CD1c-positive myeloid dendritic cell (primary cell): ENCODE results near the gene FAM20C.

Source experiments
- DNase-seq: peaks from one replicate; pipeline ENCODE4 v3.0.0-alpha.2; 2016; ENCODE audit errors: extremely low spot score

FAM20C gene

GRCh38 chr7:191981-192649 is at the start of gene FAM20C:
Gene FAM20C, plus strand, starts transcription at chr7:192571. Its CDS starts 629 bp downstream, at chr7:193200.
- peak; percentile 94 for DNase-seq

GRCh38 chr7:143145-143751 is 49.1 kb upstream of the FAM20C start:
- no peak for DNase-seq

GRCh38 chr7:143811-144453 is 48.4 kb upstream of the FAM20C start:
- DNase-seq = peak; percentile 58

DNA sequence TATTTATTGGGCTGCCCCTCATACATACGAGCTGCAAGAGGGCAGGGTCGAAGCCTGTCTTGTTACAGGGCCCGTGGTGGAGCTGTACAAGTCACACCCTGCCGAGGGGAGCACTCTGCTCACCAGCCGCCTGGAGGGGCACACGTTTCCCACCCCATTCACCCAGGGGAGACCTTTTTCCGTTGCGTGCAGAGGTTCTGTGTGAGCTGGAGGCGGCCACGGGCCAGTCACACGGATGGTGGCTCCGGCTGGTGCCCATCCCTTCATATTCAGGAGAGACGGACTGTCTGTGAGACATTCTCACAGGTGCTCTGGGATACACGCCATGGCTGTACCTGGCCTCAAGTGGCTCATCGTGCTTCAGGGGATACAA is 47.9 kb upstream of the FAM20C start:
- DNase-seq = no peak

DNA sequence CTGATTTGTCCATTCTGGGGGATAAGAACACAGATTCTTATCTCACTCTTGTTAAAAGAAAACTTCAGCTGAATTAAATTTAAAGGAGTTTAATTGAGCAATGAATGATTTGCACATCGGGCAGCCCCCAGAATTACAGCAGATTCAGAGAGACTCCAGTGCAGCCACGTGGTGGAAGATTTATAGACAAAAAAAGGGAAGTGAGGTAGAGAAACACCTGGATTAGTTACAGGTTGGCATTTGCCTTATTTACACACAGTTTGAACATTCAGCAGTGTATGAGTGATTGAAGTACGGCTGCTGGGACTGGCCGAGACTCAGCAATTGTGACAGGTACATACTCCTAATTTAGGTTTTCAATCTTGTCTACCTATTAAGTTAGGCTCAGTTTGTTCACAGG is 46.5 kb upstream of the FAM20C start:
- no peak for DNase-seq

DNA sequence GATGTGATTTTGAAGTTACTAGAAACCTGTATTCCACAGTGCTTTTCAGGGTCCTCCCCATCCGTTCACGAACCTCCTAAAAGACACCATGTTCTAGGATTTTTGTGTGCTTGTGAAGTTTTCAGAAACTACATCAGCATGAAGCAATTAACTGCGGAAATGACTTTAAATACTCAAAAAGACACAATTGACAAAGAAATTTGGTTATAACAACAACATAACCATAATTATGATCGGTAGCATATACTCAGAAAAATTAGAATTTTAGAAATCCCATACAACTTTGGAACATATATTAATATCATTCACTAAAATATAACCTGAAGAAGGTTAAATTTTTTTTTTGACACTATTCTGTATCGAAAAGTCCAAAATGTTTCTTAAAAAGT is 43.8 kb upstream of the FAM20C start:
- no peak for DNase-seq

- peak; percentile 99 for DNase-seq
These were observed 43.2 kb upstream of the FAM20C start for GRCh38 chr7:148932-149790.

DNA sequence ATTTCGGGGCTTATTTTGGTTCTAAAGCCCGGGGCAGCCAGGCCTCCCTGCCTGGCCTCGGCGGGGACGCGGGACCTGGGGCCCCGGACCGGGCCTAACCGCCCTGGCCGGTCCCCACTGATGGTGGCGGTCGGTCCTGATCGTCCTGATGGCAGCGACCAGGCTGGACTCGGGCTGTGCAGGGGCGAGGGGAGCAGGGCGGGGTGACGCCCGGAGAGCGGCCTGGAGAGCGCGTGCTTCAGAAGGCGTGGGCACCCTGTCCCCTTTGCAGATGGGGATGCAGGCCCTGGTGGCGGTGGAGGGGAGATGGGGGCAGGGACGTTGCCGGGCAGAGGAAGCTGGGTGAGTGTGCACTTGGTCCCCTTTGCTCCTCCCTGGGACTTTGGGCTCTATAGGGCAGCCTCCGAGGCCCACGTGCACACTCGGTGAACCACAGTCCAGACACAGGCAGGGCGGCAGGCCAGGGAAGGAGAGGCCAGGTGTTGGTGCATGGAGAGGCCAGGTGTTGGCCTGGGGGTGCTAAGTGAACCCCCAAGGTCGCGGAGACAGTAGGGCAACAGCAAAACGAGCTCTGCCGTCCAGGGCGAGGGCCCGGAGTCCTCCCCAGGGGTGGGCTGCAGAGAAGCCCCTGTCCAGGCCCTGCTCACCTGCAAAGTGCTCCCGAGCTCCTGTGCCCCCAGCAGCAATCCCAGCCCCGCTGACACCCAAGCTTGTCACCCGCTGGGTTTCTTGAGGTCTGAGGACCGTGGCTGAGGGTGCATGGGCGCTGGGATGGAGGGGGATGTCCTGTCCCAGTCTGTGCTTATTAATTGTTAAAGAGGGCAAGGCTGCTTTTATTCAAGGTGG is 42.4 kb upstream of the FAM20C start:
- DNase-seq = peak; percentile 81

DNA sequence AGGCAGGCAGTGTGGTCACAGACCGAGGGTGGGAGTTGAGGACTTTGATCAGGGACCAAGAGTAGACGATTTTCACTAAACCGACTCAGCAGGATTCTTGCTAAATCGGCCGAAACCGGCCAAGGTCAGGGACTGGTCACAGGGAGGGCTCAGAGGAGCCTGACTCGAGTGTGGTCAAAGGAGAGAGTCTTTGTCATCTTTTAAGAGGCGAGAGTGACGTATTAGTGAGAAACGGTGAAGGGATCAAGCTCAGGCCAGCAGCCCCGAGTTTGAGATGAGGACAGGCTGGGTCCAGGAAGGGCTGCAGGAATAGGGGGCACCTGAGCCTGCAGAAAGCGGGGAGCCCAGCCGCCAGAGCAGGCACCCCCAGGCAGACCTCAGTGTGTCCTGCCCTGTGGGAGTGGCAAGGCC is 41.6 kb upstream of the FAM20C start:
- DNase-seq = peak; percentile 85

DNA sequence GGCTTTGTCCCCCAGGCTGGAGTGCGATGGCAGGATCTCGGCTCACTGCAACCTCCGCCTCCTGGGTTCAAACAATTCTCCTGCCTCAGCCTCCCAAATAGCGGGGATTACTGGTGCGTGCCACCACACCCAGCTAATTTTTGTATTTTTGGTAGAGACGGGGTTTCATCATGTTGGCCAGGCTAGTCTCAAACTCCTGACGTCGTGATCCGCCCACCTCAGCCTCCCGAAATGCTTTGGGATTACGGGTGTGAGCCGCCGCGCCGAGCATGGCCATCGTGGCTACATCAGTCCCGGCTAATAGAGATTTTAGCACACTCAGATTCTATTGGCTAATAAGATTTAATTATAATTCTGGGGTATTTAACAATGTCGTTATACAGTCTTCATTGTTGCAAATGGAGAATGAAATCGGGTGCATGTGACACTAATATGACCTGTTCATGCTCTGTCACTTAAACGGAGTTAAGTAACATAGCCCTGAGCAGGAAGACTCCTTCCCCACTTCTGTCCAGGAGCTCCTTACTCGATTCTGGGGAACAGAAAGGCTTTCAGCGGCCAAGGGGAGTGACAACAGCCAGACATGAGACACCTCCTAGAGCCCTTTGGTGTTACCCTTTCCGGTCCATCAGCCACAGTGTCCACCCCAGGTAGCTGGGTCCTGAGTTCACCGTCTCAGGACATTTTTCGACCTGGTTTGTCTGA is 40.9 kb upstream of the FAM20C start:
- DNase-seq = peak; percentile 46

DNA sequence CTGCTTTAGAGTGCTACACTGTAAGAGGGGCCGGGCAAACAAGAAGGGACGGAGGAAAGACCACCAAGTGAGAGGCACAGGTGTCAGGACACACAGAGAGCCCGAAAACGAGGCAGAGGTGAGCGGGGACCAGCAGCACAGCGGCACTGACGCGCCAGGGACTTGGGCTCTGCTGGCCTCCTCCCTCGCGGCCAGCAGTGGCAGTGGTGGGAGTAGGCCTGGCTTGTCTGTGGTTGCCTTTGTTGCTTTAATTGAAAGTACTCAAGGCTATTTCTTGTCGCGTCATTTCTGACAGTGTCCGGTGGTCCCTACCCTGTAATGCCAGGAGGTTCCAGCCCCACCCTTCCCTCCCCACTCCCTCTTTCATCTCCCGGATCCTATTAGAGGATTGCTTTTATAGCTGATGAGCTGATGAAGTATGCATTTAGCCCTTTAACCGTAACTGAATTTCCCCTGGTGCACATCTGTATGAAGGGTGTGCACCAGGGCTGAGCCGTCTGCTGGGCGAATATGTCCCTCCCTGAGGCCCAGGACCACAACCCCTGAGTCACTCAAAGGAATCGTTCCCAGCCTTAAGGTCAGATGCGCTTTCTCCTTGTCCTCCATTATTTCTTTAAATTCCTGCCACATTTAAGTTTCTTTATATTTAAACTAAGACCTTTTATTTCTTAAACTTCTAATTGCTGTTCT is 39.5 kb upstream of the FAM20C start:
- no peak for DNase-seq

- no peak for DNase-seq
These were observed 38.8 kb upstream of the FAM20C start for GRCh38 chr7:153604-154003.

- no peak for DNase-seq
These were observed 38.1 kb upstream of the FAM20C start for GRCh38 chr7:154096-154799.

- DNase-seq = no peak
These were observed 36.9 kb upstream of the FAM20C start for GRCh38 chr7:155469-155900.

DNA sequence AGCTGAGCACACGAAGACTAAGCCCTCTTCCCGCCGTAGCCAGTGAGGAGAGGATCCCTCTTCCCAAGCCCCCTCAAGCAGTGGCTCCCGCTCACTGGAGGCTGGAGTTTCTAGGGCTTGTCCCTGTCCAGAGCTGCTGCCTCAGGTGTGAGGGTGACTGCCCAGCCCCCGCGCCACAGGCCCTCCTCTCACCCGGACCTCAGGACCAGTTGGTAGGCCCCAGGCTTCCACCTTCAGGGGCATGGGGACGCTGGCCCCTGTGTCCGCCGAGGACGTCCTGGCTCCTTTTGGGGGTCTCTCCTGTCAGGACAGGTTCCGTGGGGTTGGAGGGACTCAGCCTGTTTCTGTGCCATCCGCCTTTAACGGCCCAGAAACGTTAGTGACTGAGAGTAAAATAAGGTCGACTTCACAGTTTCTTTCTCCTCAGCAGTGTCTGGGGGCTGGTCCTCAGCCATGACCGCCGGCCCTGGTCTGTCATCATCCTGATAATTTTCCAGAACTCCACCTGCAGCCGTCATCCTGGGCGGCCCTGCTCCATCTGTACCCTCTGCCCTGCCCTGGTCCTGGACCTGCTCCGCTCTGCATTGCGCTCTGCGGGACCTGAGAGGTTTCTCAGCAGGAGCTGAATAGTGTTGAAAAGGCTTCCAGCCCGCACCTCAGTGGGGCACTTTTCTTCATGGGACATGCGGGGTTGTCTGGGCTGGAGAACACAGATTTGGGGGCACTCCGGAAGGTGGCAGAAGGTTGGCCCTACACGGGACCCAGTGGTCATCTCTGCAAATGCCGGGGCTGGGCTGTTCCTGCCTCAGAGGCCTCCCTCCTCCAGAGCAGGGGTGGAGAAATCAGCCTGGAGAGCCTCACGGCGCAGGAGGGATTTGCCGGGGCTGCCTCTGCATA is 36.0 kb upstream of the FAM20C start:
- no peak for DNase-seq

GRCh38 chr7:157008-157310 is 35.4 kb upstream of the FAM20C start:
- DNase-seq = no peak

DNA sequence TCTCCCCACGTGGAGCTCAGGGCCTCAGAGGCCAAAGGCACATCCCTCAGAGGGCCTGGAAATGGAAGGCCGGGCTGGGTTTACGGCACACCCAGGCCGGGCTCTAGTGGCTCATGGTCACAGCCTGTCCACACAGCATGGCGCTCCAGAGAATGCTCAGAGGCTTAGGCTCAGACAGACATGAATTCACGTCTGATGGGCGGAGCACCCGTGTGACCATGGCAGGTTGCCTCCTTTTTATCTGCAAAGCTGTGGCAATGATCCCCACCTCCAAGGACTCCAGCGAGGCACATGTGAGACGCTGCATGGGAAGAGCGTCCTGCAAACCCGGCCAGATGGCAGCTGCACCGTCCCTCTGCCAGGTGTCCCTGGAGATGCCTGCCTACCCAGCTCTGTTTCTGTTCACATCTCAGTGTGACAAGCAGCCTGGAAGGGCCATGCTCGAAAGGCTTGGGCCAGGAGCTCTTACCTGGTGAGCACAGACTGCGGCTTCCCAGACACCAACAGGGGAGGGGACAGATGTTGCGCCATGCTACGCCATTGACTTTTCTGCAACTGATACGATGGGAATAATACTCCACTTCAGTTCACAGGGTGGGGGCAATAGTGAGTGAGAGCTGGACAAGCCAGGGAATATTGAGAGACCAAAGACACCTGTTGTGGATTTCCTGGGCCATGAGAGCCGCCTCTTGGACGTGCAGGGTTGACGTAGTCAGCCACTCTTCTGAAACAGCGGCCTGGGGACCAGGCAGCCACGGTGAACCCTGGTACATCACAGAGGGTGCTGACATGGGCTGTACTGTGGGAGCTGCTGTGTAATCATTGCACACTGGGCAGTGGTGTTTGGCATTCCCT is 34.4 kb upstream of the FAM20C start:
- no peak for DNase-seq

DNA sequence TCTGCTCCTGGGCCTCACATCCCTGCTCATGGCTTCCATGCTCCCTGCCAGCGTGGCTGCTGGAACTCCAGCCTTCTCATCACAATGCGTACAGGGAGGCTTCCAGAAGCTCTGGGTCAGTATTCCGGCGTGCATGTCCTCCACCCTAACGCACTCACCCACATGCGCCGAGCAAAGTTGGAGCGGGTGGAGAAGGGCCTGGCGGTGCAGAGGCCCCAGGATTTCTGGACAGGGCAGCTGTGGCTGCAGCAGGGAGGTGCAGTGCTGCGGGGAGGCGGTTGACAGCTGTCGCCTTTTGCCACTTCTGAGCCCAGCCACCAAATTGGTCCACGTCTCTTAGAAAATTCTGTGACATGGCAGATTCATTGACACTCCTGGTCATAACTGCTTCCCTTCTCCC is 33.6 kb upstream of the FAM20C start:
- no peak for DNase-seq
